Fibroblast of lung (primary cell): Measurements from ENCODE around the gene RDH11. TPM values are rescaled to one million over a fixed set of nuclear protein-coding genes. Genes with fewer than 3 reads are reported as not detected.
A peak's percentile ranks its signal among the peaks of the same experiment; 100 is the strongest.

Source experiments
- DNase-seq, 2 donors: peaks; one replicate each; pipeline versions ENCODE4 v3.0.0 to v3.0.0-alpha.2; 2010; ENCODE audit warnings: low read depth in 2 of 2
- H2AFZ ChIP-seq: 2 replicates; pipeline ENCODE4 v1.5.1; 2012; ENCODE audit warnings: low read length, control low read depth, inconsistent platforms
- H3K27ac ChIP-seq: 2 replicates; pipeline ENCODE4 v1.5.1; 2011; ENCODE audit warnings: low read length, control low read depth; ENCODE audit not compliant: insufficient read depth
- H3K27me3 ChIP-seq: 2 replicates; pipeline ENCODE4 v1.5.1; 2011; ENCODE audit warnings: mild to moderate bottlenecking, low read length; ENCODE audit not compliant: control insufficient read depth, insufficient read depth
- H3K36me3 ChIP-seq: 2 replicates; pipeline ENCODE4 v1.5.1; 2011; ENCODE audit warnings: low read length; ENCODE audit not compliant: control insufficient read depth, insufficient read depth
- H3K4me1 ChIP-seq: 2 replicates; pipeline ENCODE4 v1.5.1; 2011; ENCODE audit warnings: low read length; ENCODE audit not compliant: control insufficient read depth, insufficient read depth; ENCODE audit errors: extremely low read depth
- H3K4me2 ChIP-seq: 2 replicates; pipeline ENCODE4 v1.5.1; 2011; ENCODE audit warnings: low read length, control low read depth; ENCODE audit not compliant: insufficient read depth; ENCODE audit errors: extremely low read depth
- H3K4me3 ChIP-seq, 4 experiments: fragments of 200-600 bp in 1 of 4; sonication (generic) in 1 of 4; replicated peaks in 1 of 4; 2 replicates each; pipeline ENCODE4 v1.5.1; 2011 to 2016; ENCODE audit warnings: low read length in 4 of 4, low read depth in 3 of 4, mild to moderate bottlenecking in 3 of 4, control low read depth in 2 of 4, inconsistent platforms in 1 of 4, mixed read lengths in 1 of 4; ENCODE audit not compliant: insufficient read depth in 1 of 4; ENCODE audit errors: control extremely low read depth in 1 of 4
- H3K79me2 ChIP-seq: 2 replicates; pipeline ENCODE4 v1.5.1; 2012; ENCODE audit warnings: mild to moderate bottlenecking, low read length, inconsistent platforms; ENCODE audit not compliant: control insufficient read depth, insufficient read depth
- H3K9ac ChIP-seq: 2 replicates; pipeline ENCODE4 v1.5.1; 2011; ENCODE audit warnings: mild to moderate bottlenecking, low read length, control low read depth; ENCODE audit not compliant: insufficient read depth
- H3K9me3 ChIP-seq: 2 replicates; pipeline ENCODE4 v1.5.1; 2012; ENCODE audit warnings: low read depth, low read length; ENCODE audit not compliant: control insufficient read depth, insufficient read depth
- H4K20me1 ChIP-seq: 2 replicates; pipeline ENCODE4 v1.5.1; 2011; ENCODE audit warnings: low read length; ENCODE audit not compliant: control insufficient read depth, insufficient read depth; ENCODE audit errors: extremely low read depth
- EZH2 ChIP-seq: IDR thresholded peaks from 2 replicates; pipeline ENCODE4 v1.5.1; 2012; ENCODE audit warnings: low read length, control low read depth, mild to moderate bottlenecking; ENCODE audit errors: missing control alignments
- polyA plus RNA-seq, 2 donors: library from polyadenylated mRNA; depleted of rRNA in 1 of 2; stranded (reverse) in 1 of 2; unstranded in 1 of 2; fragments of >200 nt; gene quantifications; 2 replicates each; pipeline ENCODE4 v1.2.1, GENCODE V29; 2011 to 2012; ENCODE audit warnings: missing spikeins in 1 of 2
- total RNA-seq: library from RNA; depleted of rRNA; stranded (reverse); fragments of >200 nt; gene quantifications from 2 replicates; pipeline ENCODE4 v1.2.1, GENCODE V29; 2014
- TF ChIP-seq, protein P1 (sequence below), 2 donors: IDR thresholded peaks in 1 of 2; conservative IDR thresholded peaks in 1 of 2; 1 replicate in 1 of 2; 2 replicates in 1 of 2; pipeline ENCODE4 v1.5.1; 2011 to 2012; ENCODE audit warnings: low read length in 2 of 2, control low read depth in 1 of 2, inconsistent platforms in 1 of 2, low read depth in 1 of 2, mild to moderate bottlenecking in 1 of 2

RDH11 gene
- total and polyA plus RNA-seq, 2 donors (not counting 1 experiment from before 2014, with no cell fraction given) = 151 to 174 TPM

DNA sequence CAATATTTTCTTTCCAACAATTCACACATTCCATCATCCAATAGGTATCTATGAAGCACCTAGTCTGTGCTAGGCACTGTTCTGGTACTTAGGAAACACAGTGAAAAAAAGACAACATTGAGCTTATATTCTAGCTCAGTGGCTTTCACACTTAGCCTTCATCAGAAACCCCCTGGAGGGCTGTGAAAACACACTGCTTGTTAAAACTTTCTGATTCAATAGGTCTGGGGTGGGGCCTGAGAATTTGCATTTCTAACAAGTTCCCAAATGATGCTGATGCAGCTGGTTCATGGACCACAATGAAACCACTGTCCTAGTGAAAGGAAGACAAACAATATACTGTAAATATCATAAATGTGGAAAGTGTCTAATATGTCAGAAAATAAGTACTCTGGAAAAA lies 27.0 kb downstream of the RDH11 start:
- Histone ChIP-seq H3K9me3 (no peaks in the 10 kb centered on the region), H2AFZ (no peak overlapping the region), H3K9ac (no peak overlapping the region), H3K4me3 (no peak overlapping the region), H4K20me1 (no peaks in the 10 kb centered on the region), H3K4me2 (no peak overlapping the region), H3K36me3 (no peaks in the 10 kb centered on the region), H3K27ac (no peak overlapping the region), H3K27me3 (no peaks in the 10 kb centered on the region), H3K79me2 (peaks cover 56% of the 10 kb centered on the region), H3K4me1 (peaks cover 2% of the 10 kb centered on the region)
- DNase-seq = no peak
- TF ChIP-seq, protein P1, sequence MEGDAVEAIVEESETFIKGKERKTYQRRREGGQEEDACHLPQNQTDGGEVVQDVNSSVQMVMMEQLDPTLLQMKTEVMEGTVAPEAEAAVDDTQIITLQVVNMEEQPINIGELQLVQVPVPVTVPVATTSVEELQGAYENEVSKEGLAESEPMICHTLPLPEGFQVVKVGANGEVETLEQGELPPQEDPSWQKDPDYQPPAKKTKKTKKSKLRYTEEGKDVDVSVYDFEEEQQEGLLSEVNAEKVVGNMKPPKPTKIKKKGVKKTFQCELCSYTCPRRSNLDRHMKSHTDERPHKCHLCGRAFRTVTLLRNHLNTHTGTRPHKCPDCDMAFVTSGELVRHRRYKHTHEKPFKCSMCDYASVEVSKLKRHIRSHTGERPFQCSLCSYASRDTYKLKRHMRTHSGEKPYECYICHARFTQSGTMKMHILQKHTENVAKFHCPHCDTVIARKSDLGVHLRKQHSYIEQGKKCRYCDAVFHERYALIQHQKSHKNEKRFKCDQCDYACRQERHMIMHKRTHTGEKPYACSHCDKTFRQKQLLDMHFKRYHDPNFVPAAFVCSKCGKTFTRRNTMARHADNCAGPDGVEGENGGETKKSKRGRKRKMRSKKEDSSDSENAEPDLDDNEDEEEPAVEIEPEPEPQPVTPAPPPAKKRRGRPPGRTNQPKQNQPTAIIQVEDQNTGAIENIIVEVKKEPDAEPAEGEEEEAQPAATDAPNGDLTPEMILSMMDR (conservative IDR thresholded peaks at IDR 0.05 in 1 of 2, IDR thresholded peaks at IDR 0.05 in 1 of 2; ENCODE audit: low read depth in 1 of 2, low read length in 2 of 2) = no peak
- TF ChIP-seq EZH2 = no peak

DNA sequence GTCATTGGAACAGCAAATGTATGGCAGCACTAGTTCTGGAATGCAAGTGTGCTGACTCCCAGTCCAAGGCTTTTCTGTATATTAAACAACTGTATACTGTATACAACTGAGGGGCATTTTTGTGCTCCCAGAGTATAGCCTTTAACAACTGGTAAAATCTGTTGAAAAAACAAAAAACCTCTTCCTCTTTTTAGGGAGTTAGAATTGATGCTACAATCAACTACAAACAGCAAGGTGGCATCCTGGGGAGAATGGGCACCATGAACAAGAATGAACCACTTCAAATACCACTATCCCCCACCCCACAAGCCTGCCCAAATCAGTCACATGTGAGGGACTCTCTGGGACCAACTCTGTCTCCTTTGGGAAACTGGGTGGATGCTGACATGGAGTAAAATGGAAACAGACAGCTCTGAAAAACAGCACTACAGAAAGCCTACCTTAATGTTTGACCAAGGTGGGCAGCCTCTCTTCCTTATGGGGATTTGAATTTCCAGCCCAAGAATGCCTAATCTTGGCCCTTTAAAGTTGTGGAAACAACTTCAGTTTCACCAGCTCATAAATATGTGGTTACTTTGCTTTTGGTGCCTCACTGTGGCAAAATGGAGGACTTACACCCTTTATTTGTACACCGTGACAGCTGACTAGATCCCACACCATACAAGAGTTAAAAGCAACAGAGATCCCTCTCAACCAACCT lies 28.7 kb downstream of the RDH11 start:
- Histone ChIP-seq H3K9me3 (no peaks in the 10 kb centered on the region), H3K4me1 (peaks cover 2% of the 10 kb centered on the region), H3K79me2 (peaks cover 43% of the 10 kb centered on the region), H3K36me3 (no peaks in the 10 kb centered on the region), H3K4me3 (no peak overlapping the region), H2AFZ (no peak overlapping the region), H3K27me3 (no peaks in the 10 kb centered on the region), H4K20me1 (no peaks in the 10 kb centered on the region), H3K4me2 (no peak overlapping the region), H3K27ac (no peak overlapping the region), H3K9ac (no peak overlapping the region)
- DNase-seq = peak; percentile 43 to 81
- TF ChIP-seq EZH2 = no peak
- TF ChIP-seq, protein P1 (conservative IDR thresholded peaks at IDR 0.05 in 1 of 2, IDR thresholded peaks at IDR 0.05 in 1 of 2; ENCODE audit: low read depth in 1 of 2, low read length in 2 of 2) = peak; percentile 70 to 71

DNA sequence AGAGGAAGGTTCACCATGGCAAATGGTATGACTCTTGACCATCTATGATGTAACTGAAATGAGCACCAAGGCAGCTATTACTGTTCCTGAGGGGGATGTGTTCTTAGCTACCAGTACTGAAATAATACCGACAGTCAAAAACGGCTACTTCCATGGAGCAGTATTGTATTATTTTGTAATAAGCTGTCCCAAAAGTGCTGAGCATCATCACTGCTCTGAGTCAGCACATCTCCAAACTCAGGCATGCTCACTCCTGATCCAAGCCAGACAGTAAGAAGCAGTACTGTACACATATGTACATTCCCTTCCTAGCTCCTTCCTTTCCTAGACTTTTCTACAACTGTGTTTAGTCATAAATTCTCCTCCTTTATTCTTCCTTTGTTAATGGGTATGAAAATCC lies 29.7 kb downstream of the RDH11 start:
- DNase-seq = peak; percentile 49 to 55
- Histone ChIP-seq H3K36me3 (no peaks in the 10 kb centered on the region), H4K20me1 (no peaks in the 10 kb centered on the region), H3K4me3 (no peak overlapping the region), H3K27me3 (no peaks in the 10 kb centered on the region), H3K9me3 (no peaks in the 10 kb centered on the region), H3K27ac (no peak overlapping the region), H2AFZ (no peak overlapping the region), H3K4me1 (peaks cover 2% of the 10 kb centered on the region), H3K79me2 (peaks cover 35% of the 10 kb centered on the region), H3K9ac (no peak overlapping the region), H3K4me2 (no peak overlapping the region)
- TF ChIP-seq, protein P1 (conservative IDR thresholded peaks at IDR 0.05 in 1 of 2, IDR thresholded peaks at IDR 0.05 in 1 of 2; ENCODE audit: low read depth in 1 of 2, low read length in 2 of 2) = no peak
- TF ChIP-seq EZH2 = no peak
